SK-N-SH treated with all-trans-retinoic acid at 6 μM for 48 hours (cell line): ENCODE measurements around the gene OTOF.

ENCODE experiments used
- ARNTL ChIP-seq: fragments of 450-650 bp; formaldehyde crosslinking; IDR thresholded peaks from 2 replicates; pipeline ENCODE4 v1.5.0; 2020; ENCODE audit warnings: low read depth, mild to moderate bottlenecking, moderate library complexity, borderline replicate concordance
- SNAI2 ChIP-seq: fragments of 250-450 bp; sonication (Bioruptor Pico); IDR thresholded peaks from 2 replicates; pipeline ENCODE4 v1.5.0; 2020; ENCODE audit warnings: mild to moderate bottlenecking, moderate library complexity
- ZFP30 ChIP-seq: fragments of 450-650 bp; formaldehyde crosslinking; IDR thresholded peaks from 2 replicates; pipeline ENCODE4 v1.5.0; 2022; ENCODE audit warnings: mild to moderate bottlenecking, moderate library complexity
- ZNF565 ChIP-seq: fragments of 450-650 bp; formaldehyde crosslinking; conservative IDR thresholded peaks from 2 replicates; pipeline ENCODE4 v1.5.0; 2020; ENCODE audit warnings: low read depth, mild to moderate bottlenecking, moderate library complexity
- TF ChIP-seq, protein P1 (sequence below): fragments of 250-450 bp; sonication (Bioruptor Pico); IDR thresholded peaks from 2 replicates; pipeline ENCODE4 v1.5.1; 2020; ENCODE audit warnings: low read depth, mild to moderate bottlenecking, moderate library complexity
- TF ChIP-seq, protein P2 (sequence below): fragments of 250-450 bp; sonication (Bioruptor Pico); IDR thresholded peaks from 2 replicates; pipeline ENCODE4 v1.8.0; 2021; ENCODE audit warnings: low read depth, mild to moderate bottlenecking, moderate library complexity, borderline replicate concordance
- TF ChIP-seq, protein P3 (sequence below): fragments of 250-450 bp; sonication (Bioruptor Pico); IDR thresholded peaks from 2 replicates; pipeline ENCODE4 v1.5.1; 2021; ENCODE audit warnings: mild to moderate bottlenecking, moderate library complexity

DNA sequence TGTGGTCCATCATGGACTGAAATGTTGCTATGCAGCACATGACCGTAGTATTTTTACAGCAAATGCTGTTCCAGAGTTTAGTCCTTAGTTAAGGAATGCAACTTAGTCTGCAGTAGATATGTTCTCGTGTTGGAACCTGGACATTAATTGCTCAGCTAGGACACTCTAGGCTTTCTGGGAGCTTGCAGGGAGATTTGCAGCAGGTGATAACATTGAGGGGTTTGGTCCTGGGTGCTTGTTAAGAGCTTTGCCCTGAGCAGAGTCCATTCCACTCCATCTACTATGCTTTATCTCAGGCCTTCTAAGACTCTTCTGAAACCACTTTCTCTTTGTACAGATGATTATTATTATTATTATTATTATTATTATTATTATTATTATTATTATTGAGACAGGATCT is 49.1 kb downstream of the OTOF start:
- TF ChIP-seq ZFP30 (CRISPR knock-in tag), result no peak
- no peak for TF ChIP-seq ZNF565 (CRISPR knock-in tag)
- TF ChIP-seq ARNTL (CRISPR knock-in tag), result no peak
- no peak for TF ChIP-seq SNAI2 (CRISPR knock-in tag)
- TF ChIP-seq, protein P1, sequence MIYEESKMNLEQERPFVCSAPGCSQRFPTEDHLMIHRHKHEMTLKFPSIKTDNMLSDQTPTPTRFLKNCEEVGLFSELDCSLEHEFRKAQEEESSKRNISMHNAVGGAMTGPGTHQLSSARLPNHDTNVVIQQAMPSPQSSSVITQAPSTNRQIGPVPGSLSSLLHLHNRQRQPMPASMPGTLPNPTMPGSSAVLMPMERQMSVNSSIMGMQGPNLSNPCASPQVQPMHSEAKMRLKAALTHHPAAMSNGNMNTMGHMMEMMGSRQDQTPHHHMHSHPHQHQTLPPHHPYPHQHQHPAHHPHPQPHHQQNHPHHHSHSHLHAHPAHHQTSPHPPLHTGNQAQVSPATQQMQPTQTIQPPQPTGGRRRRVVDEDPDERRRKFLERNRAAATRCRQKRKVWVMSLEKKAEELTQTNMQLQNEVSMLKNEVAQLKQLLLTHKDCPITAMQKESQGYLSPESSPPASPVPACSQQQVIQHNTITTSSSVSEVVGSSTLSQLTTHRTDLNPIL (CRISPR knock-in tag), result no peak
- TF ChIP-seq, protein P2, sequence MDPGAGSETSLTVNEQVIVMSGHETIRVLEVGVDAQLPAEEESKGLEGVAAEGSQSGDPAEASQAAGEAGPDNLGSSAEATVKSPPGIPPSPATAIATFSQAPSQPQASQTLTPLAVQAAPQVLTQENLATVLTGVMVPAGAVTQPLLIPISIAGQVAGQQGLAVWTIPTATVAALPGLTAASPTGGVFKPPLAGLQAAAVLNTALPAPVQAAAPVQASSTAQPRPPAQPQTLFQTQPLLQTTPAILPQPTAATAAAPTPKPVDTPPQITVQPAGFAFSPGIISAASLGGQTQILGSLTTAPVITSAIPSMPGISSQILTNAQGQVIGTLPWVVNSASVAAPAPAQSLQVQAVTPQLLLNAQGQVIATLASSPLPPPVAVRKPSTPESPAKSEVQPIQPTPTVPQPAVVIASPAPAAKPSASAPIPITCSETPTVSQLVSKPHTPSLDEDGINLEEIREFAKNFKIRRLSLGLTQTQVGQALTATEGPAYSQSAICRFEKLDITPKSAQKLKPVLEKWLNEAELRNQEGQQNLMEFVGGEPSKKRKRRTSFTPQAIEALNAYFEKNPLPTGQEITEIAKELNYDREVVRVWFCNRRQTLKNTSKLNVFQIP (CRISPR knock-in tag), result no peak
- TF ChIP-seq, protein P3, sequence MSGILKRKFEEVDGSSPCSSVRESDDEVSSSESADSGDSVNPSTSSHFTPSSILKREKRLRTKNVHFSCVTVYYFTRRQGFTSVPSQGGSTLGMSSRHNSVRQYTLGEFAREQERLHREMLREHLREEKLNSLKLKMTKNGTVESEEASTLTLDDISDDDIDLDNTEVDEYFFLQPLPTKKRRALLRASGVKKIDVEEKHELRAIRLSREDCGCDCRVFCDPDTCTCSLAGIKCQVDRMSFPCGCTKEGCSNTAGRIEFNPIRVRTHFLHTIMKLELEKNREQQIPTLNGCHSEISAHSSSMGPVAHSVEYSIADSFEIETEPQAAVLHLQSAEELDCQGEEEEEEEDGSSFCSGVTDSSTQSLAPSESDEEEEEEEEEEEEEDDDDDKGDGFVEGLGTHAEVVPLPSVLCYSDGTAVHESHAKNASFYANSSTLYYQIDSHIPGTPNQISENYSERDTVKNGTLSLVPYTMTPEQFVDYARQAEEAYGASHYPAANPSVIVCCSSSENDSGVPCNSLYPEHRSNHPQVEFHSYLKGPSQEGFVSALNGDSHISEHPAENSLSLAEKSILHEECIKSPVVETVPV, result no peak
